ENCODE data around the gene RIPOR2.

The RIPOR2 gene

GRCh38 chr6:24874776-24875533 is 60.8 kb downstream of the RIPOR2 start:
- no peak for DNase-seq

- no peak for DNase-seq
These were observed 61.6 kb downstream of the RIPOR2 start for GRCh38 chr6:24874128-24874527.

GRCh38 chr6:24872779-24873178 is 63.0 kb downstream of the RIPOR2 start:
- no peak for DNase-seq

DNA sequence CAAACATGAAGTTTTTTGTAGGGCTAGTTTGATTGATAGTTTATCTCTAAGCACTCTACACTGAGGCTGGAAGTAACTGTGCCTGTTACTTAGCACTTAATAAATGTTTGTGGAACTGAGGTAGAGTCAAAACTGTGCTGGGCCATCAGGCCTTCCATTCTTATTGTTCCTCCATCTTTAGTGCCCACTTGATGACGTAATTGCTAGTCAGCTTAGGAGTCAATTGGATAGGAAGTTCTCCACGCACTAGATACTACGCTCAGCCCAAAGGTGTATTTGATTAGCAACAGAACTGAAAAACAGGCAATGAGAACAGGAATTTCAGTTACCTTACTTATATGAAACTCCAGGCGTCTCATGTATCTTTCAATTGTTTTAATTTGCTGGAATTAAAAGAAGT is 67.0 kb downstream of the RIPOR2 start:
- no peak for DNase-seq

DNA sequence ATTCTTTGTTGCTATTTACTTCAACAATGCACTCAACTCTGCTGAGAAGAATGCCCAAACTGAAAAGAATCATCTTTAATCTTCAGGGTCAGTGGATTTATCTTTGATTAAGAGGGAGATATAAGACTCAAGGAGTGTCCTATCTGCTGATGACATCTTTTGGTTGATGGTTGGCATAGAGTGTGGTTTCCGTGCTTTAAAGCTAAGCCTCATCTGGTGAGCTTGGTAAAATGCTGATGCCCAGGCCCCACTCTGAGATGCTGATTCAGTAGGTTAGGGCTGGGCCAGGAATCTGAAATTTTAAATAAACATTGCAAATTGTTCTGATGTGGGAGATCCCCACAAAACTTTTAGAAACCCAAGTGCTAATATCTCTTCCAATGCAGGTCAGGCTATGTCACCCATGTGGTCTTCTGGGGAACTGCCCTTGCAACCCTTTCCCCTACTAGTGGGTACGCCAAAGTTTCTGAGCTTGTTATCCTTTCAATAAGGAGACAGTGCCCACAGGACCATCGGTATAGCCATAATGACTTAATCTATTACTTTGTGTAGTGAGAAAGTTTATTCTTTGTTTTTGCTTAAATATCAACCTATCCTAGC is 68.6 kb downstream of the RIPOR2 start:
- no peak for DNase-seq

- peak in 1 of 3 experiments; percentile 28 for DNase-seq
These were observed 70.6 kb downstream of the RIPOR2 start for GRCh38 chr6:24865161-24865560.

- DNase-seq, result no peak
These were observed 71.4 kb downstream of the RIPOR2 start for GRCh38 chr6:24864343-24864742.

DNA sequence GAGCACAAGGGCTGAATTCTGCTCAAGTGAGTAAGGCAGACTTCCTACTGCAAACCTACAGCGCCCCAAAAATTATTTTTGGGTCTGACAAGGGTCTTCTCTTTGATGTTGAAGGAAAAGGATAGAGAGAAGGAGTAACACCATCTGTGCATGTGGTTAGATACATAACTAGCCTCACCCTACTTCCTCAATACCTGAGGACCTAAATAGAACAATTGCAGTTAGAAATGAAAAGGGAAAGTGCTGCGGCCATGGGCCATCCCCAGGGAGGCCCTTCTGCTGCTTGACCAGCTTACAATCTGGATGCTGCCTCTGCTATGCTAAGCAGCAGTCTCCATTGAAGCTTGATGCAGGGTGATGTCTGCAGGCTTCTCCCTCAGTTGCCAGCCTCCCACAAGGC is 73.8 kb downstream of the RIPOR2 start:
- DNase-seq, result no peak

DNA sequence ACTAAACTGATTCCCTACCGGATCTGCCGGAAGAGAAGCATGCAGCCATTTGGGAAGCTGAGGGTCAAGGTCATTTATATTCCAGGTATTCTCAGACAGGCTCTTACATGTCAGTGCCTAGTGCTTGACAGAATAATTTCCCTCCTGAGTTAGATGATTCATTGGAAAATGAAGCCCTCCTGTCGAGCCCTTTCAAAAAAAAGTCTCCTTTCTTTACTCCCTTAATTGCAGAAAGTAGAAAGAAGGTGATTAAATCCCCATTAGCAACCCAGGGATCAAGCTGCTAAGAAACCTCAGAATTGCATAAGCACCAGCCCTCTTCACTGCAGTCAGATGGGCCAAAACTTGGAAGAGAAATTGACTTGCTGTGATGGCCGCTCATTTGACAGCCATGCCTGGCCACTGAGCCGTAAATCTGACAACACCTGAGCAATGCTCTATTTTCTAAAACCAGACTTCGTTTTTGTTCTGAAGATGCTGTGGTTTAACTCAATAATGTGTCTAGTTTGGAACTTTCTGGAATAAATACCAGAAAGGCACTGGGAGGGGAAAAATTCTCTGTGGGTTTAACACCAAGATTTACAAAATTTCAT is 76.1 kb downstream of the RIPOR2 start:
- peak; percentile 59 to 91 (median 81) for DNase-seq

GRCh38 chr6:24859132-24859531 is 76.6 kb downstream of the RIPOR2 start:
- DNase-seq, result peak in 1 of 3 experiments; percentile 40

- DNase-seq, result no peak
These were observed 77.5 kb downstream of the RIPOR2 start for GRCh38 chr6:24858177-24858653.

DNA sequence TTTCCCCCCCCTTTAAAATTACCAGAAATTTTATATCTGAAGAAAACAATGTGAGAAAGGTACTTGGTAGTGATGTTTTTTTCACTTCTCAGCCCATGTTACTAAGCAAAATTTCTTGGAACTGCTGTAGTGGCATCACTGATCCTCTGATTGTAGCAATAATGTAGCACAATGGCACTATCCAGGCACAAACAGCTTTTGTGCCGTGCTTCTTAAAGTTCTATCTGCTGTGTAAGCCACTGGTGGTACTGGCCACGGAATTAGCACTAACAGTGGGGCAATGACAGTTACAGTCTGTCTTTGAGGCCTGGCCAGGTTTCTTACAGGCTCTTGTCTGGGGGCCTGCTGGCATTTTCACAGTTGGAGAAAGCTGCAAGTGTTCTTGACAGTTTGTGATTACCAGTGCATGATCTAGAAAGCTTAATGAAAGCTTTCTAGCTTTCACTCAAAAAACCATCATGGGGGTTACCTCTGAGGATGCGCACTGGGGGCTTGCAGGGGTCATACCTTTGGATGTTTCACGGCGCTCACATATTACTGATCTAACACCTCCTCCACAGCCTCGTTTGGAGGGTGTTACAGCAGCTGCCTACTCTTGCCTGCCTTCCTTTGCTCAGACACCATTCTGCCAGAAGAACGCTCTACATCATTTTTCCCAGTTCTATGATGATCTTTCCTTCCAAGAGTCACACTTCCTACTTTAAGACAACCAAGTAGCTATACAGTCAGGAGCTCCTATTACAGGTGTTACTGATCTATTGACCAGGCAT is 78.7 kb downstream of the RIPOR2 start:
- DNase-seq, result no peak

GRCh38 chr6:24856246-24856599 is 79.5 kb downstream of the RIPOR2 start:
- no peak for DNase-seq

- DNase-seq, result peak; percentile 68 to 87 (median 86)
These were observed 80.1 kb downstream of the RIPOR2 start for GRCh38 chr6:24855395-24856245.

- DNase-seq, result no peak
These were observed 81.6 kb downstream of the RIPOR2 start for GRCh38 chr6:24854077-24854666.

DNA sequence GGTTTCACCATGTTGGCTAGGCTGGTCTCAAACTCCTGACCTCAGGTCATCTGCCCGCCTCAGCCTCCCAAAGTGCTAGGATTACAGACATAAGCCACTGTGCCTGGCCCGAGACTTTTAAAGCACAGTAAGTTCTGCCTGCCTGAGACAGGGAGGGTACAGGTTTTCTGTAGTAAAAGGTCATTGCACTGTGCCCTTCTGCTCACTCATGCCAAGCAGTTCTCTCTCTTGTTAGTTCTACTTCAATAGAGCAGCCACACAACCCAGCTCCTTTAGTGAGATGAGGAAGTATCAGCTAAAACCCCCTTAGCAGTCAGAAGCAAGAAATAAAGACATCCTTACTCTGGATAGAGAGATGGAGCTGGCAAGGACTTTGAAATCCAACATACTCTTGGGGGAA is 84.7 kb downstream of the RIPOR2 start:
- no peak for DNase-seq

- no peak for DNase-seq
These were observed 86.0 kb downstream of the RIPOR2 start for GRCh38 chr6:24849713-24850112.

- DNase-seq, result peak in 1 of 3 experiments; percentile 78
These were observed 87.3 kb downstream of the RIPOR2 start for GRCh38 chr6:24848461-24848860.

DNA sequence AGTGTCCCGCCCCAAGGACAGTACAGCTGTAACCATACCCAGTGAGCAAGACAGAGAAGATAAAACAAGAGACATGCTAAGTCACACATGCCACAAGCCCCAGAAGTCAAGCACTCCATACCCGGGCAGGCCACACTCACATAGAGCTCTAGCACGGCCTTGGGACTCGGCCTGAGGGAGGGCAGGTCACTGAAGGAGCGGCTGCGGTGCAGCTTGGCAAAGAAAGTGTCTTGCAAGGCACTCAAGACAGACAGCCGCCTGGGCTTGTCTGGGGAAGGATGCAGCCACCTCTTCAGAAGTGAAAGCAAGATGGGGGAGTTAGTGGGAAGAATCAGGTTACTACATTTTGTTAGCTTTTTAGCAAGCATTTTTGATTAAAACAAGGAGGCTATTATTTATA is 88.4 kb downstream of the RIPOR2 start:
- no peak for DNase-seq

DNA sequence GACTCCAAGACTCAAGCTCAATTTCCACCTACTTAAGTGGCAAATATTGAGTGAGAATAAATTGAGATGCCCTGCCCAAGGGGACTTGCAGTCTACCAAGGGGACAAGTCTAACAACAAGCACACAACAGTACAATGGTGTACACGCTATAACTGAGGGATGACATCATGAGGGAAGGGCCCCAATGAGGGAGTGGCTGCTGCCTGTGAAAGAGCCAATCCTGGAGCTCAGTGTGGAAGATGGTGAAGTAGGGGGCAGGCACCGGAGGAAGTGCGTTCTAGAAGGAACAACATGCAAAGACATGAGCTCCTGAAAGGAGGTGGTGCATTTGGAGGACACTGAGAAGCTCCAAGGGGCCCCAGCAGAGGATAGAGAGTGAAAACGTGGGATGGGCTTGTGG is 90.2 kb downstream of the RIPOR2 start:
- DNase-seq, result no peak

DNA sequence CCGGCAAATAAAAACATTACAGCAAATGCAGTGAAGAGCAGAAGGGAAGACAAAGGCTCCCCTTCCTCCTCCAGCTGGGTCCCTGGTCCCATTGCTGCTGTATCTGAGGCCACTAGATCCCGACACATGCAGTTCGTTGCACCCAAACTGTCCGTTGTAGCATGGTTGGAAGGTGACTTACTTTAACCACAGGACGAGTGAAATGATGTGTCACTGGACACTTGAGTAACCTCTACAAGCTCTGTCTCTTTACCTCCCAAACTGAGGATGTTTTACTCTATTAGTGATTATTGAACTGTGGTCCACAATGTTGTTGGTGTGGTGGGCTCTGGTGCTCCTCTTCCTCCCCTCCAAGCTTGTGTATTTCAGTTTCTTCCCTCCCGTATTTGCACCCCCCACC is 90.9 kb downstream of the RIPOR2 start:
- DNase-seq, result no peak

DNA sequence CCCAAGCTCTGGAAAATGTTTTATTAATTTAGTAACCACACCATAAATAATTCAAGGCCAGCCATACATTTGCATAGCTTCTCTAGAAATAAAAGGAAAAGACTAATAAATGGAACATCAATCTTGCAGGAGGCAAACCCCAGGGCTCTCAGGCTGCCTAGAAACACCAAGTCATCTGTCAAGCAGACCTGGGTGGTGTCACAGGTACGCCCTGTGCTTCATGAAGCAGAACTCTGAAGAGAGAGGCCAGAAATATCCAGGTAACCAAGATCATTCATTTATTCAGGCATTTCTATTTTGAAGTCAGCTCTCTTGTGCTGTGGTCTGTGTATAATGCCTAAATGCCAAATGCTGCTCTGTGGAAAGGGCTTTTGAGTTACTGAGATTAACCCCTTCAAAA is 91.7 kb downstream of the RIPOR2 start:
- no peak for DNase-seq

All from NCI-H1417 (cell line).